Uterus (tissue), 4 donors: ENCODE measurements around the gene PLXDC2. TPM values are rescaled to one million over a fixed set of nuclear protein-coding genes. Genes with fewer than 3 reads are reported as not detected.
A peak's percentile ranks its signal among the peaks of the same experiment; 100 is the strongest.

Experiments
- DNase-seq, 2 donors: peaks; one replicate each; pipeline ENCODE4 v3.0.0-alpha.2; 2019 to 2020
- H3K27ac ChIP-seq, 2 donors: fragments of 200-600 bp; sonication (generic); 1 replicate in 1 of 2; 2 replicates in 1 of 2; pipeline ENCODE4 v1.5.1; 2016 to 2018
- H3K27me3 ChIP-seq, 2 donors: fragments of 200-600 bp; sonication (generic); one replicate each; pipeline ENCODE4 v1.5.1; 2018 to 2019; ENCODE audit warnings: control low read depth in 1 of 2
- H3K36me3 ChIP-seq, 2 donors: fragments of 200-600 bp; sonication (generic); one replicate each; pipeline ENCODE4 v1.5.1; 2019; ENCODE audit warnings: control low read depth in 1 of 2
- H3K4me1 ChIP-seq, 2 donors: fragments of 200-600 bp; sonication (generic); one replicate each; pipeline ENCODE4 v1.5.1; 2018 to 2019; ENCODE audit warnings: control low read depth in 1 of 2
- H3K4me3 ChIP-seq, 2 donors: fragments of 200-600 bp; sonication (generic); 1 replicate in 1 of 2; 2 replicates in 1 of 2; pipeline ENCODE4 v1.5.1; 2018 to 2019; ENCODE audit warnings: mild to moderate bottlenecking in 1 of 2
- H3K9me3 ChIP-seq, 2 donors: fragments of 200-600 bp; sonication (generic); one replicate each; pipeline ENCODE4 v1.5.1; 2019; ENCODE audit warnings: control low read depth in 1 of 2
- POLR2A ChIP-seq, 2 donors: fragments of 450-650 bp; IDR thresholded peaks; one replicate each; pipeline ENCODE4 v1.6.1; 2016; ENCODE audit warnings: antibody characterized with exemption in 2 of 2, mild to moderate bottlenecking in 1 of 2, moderate library complexity in 1 of 2
- intact Hi-C: fragments of 100-400 bp; cut with DNase I; formaldehyde crosslinking; loops from one replicate; pipeline ENCODE4 v1.15.1; 2023; ENCODE audit warnings: low total_unique reads
- total RNA-seq, 4 donors: library from RNA; depleted of rRNA in 3 of 4; stranded (reverse); fragments of >200 nt in 3 of 4; gene quantifications; one replicate each; pipeline versions ENCODE4 v1.1.0 to v1.2.4, GENCODE V29; 2014 to 2023
- TF ChIP-seq, protein P1 (sequence below), 4 experiments: fragments of 200-600 bp in 2 of 4; fragments of 450-650 bp in 2 of 4; sonication (generic) in 2 of 4; IDR thresholded peaks; one replicate each; pipeline ENCODE4 v1.5.1; 2016 to 2019; ENCODE audit warnings: antibody characterized with exemption in 4 of 4, mild to moderate bottlenecking in 2 of 4, moderate library complexity in 1 of 4
- donor health status: DM: yes; HTN: yes; CAD: no.

PLXDC2 gene
- total RNA-seq, 4 donors from 2014 or later: 39.4 to 59.2 (median 52.2) TPM

DNA sequence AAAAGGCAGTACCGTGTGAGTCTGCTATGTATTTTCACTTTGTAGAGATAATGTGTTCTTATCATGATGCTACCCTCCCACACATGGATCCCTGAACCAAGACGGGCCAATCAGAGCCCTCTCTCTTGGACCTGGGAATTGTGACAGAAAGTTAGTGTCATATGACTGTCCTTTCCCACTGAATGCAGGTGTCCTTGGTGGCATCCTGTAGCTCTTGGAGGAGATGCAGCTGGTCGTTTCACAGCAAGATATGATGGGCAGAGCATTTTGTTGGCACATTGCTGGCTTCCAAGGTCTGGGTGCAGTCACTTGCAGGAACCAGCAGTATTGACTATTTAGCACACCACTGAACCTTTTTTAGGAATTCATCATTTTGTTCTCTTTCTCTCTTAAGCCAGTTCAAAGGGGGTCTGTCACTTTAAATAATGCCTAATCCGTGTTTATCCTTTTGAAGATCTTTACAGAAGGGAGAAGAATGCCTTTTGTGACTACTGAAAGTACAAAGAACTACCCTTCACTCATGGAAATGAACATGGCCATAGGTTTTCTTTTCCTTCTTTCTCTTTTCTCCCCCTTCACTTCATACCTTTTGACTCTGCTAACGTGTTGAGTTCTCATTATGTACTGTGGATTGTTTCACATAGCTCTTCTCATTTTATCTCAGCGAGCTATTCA is 125.1 kb downstream of the PLXDC2 start:
- no peak for TF ChIP-seq POLR2A (IDR thresholded peaks at IDR 0.05)
- TF ChIP-seq, protein P1, sequence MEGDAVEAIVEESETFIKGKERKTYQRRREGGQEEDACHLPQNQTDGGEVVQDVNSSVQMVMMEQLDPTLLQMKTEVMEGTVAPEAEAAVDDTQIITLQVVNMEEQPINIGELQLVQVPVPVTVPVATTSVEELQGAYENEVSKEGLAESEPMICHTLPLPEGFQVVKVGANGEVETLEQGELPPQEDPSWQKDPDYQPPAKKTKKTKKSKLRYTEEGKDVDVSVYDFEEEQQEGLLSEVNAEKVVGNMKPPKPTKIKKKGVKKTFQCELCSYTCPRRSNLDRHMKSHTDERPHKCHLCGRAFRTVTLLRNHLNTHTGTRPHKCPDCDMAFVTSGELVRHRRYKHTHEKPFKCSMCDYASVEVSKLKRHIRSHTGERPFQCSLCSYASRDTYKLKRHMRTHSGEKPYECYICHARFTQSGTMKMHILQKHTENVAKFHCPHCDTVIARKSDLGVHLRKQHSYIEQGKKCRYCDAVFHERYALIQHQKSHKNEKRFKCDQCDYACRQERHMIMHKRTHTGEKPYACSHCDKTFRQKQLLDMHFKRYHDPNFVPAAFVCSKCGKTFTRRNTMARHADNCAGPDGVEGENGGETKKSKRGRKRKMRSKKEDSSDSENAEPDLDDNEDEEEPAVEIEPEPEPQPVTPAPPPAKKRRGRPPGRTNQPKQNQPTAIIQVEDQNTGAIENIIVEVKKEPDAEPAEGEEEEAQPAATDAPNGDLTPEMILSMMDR (IDR thresholded peaks at IDR 0.05): no peak
- intact Hi-C loops: no loop called here
- Histone ChIP-seq H3K27me3 (no peaks in the 10 kb centered on the region), H3K9me3 (no peaks in the 10 kb centered on the region), H3K4me1 (no peaks in the 10 kb centered on the region), H3K4me3 (no peak overlapping the region), H3K27ac (peak overlapping the region in 1 of 2 donors; percentile 25), H3K36me3 (no peaks in the 10 kb centered on the region)
- no peak for DNase-seq

DNA sequence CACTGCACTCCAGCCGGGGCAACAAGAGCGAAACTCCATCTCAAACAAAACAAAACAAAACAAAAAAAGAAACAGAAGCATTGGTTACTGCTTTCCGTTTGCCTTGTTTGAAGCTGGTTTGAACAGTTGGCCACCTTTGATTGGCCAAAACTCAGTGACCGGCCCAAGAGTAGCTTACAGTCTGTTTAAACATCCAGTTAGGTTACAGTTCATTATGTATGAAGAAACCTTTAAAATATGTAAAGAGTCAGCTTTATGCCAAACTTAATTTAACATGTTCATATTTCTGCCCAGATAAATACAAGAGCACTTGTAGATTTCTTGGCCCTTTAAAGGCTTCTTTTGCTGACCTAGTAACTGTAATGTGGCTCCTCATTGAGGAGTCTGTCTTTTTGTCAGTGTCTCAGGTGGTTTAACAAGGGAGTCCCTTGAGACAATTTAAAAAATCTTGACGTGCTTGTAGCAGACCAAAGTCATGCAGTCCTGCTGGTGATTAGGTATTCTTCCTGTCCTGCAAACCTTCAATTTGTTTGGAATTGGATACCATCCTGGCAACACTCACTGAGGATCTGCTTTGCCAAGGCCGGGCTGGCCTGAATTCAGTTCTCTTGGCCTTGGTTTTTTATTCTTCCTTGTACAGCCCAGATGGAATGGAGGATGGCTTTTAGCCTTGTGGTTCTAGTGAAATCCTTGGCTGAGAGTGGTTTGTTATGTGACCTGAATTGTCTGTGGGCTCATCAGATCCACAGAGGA is 128.9 kb downstream of the PLXDC2 start:
- TF ChIP-seq, protein P1 (IDR thresholded peaks at IDR 0.05): no peak
- no peak for TF ChIP-seq POLR2A (IDR thresholded peaks at IDR 0.05)
- no peaks in the 10 kb centered on the region for H3K36me3 ChIP-seq
- H3K4me1 ChIP-seq: no peaks in the 10 kb centered on the region
- no peak overlapping the region for H3K4me3 ChIP-seq
- DNase-seq: peak in 1 of 2 donors; percentile 55
- intact Hi-C loops: no loop called here
- H3K27ac ChIP-seq: peak overlapping the region in 1 of 2 donors; percentile 28
- no peaks in the 10 kb centered on the region for H3K27me3 ChIP-seq
- H3K9me3 ChIP-seq: no peaks in the 10 kb centered on the region

DNA sequence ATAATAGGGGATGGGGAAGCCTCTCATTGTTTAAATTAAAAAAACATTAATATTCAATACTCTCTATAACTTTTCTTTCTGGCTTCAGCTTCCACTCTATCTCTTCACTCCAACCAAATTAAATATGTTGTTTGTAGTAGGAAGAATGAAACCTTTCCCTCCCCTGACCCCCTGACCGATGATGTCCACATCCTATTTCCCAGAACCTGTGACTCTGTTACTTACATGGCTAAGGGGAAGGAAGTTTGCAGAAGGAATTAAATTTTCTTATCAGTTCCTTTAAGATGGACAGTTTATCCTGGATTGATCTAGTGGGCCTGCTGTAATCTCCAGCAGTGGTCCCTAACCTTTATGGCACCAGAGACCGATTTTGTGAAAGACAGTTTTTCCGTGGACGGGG is 130.0 kb downstream of the PLXDC2 start:
- no peak for DNase-seq
- Histone ChIP-seq H3K27me3 (no peaks in the 10 kb centered on the region), H3K4me3 (no peak overlapping the region), H3K9me3 (no peaks in the 10 kb centered on the region), H3K4me1 (no peaks in the 10 kb centered on the region), H3K36me3 (no peaks in the 10 kb centered on the region), H3K27ac (peak overlapping the region; percentile 16 to 19)
- TF ChIP-seq, protein P1 (IDR thresholded peaks at IDR 0.05): no peak
- TF ChIP-seq POLR2A (IDR thresholded peaks at IDR 0.05): no peak
- intact Hi-C loops: no loop called here

DNA sequence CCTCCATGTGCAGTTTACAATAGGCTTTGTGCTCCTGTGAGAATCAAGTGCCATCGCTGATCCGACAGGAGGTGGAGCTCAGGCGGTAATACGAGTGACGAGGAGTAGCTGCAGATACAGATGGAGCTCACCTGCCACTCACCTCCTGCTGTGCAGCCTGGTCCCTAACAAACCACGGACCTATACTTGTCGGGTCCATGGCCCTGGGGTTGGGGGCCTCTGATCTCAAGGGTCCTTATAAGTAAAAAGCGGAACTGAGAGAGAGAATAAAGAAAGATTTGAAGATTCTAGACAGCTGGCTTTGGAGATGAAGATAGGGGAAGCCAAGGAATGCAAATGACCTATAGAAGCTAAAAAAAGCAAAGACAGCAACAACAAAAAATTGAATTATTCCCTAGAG is 130.6 kb downstream of the PLXDC2 start:
- H3K4me1 ChIP-seq: no peaks in the 10 kb centered on the region
- no peaks in the 10 kb centered on the region for H3K36me3 ChIP-seq
- H3K9me3 ChIP-seq: no peaks in the 10 kb centered on the region
- peak overlapping the region; percentile 19 to 50 for H3K27ac ChIP-seq
- TF ChIP-seq, protein P1 (IDR thresholded peaks at IDR 0.05): no peak
- no peak for TF ChIP-seq POLR2A (IDR thresholded peaks at IDR 0.05)
- no peaks in the 10 kb centered on the region for H3K27me3 ChIP-seq
- no peak for DNase-seq
- intact Hi-C loops: no loop called here
- no peak overlapping the region for H3K4me3 ChIP-seq

DNA sequence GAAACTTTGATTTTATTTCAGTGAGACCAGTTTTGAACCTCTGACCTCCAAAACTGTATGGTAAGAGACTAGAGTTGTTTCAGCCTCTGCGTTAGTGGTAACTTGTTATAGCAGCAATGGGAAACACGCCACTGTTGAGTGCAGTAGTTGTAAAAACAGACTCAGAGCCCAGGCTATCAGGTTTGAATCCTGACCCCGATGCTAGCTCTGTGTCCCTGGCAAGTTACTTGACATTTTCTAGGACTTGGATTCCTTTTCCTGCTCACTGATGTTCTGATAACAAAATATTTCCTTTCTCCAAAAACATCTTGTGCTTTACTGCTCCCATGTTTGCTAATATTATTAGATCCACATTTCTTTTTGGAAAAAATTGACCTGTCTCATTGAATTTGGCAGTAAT is 131.0 kb downstream of the PLXDC2 start:
- Histone ChIP-seq H3K27ac (peak overlapping the region in 1 of 2 donors; percentile 50), H3K27me3 (no peaks in the 10 kb centered on the region), H3K4me3 (no peak overlapping the region), H3K36me3 (no peaks in the 10 kb centered on the region), H3K9me3 (no peaks in the 10 kb centered on the region), H3K4me1 (no peaks in the 10 kb centered on the region)
- TF ChIP-seq, protein P1 (IDR thresholded peaks at IDR 0.05): no peak
- no peak for TF ChIP-seq POLR2A (IDR thresholded peaks at IDR 0.05)
- no peak for DNase-seq
- intact Hi-C loops: no loop called here
